HS-5 (cell line): ENCODE data around the gene KIAA1217.
A peak's percentile ranks its signal among the peaks of the same experiment; 100 is the strongest.
"Not testable (repeated sequence)": the region's sequence is repeated elsewhere in the genome, so short reads cannot be mapped to it uniquely, and the experiment has no call there.

ENCODE experiments used
- DNase-seq: peaks from one replicate; pipeline ENCODE4 v3.0.0-alpha.2; 2012; ENCODE audit warnings: low read depth

Gene KIAA1217

GRCh38 chr10:24465891-24466818 lies 257.2 kb downstream of the KIAA1217 start:
- DNase-seq: peak; percentile 65

- DNase-seq: no peak
These were observed 258.2 kb downstream of the KIAA1217 start for GRCh38 chr10:24467136-24467535.

- DNase-seq: no peak
These were observed 258.7 kb downstream of the KIAA1217 start for GRCh38 chr10:24467605-24468004.

- no peak for DNase-seq
These were observed 259.4 kb downstream of the KIAA1217 start for GRCh38 chr10:24468281-24468751.

GRCh38 chr10:24469993-24470392 lies 261.1 kb downstream of the KIAA1217 start:
- DNase-seq: no peak

GRCh38 chr10:24475598-24475997 lies 266.7 kb downstream of the KIAA1217 start:
- DNase-seq: no peak

- DNase-seq: no peak
These were observed 268.2 kb downstream of the KIAA1217 start for GRCh38 chr10:24476913-24477701.

- no peak for DNase-seq
These were observed 269.0 kb downstream of the KIAA1217 start for GRCh38 chr10:24477915-24478314.

- no peak for DNase-seq
These were observed 270.9 kb downstream of the KIAA1217 start for GRCh38 chr10:24479806-24480205.

GRCh38 chr10:24480447-24480846 lies 271.5 kb downstream of the KIAA1217 start:
- DNase-seq: no peak

- DNase-seq: no peak
These were observed 272.3 kb downstream of the KIAA1217 start for GRCh38 chr10:24481241-24481640.

- DNase-seq: not testable (repeated sequence)
These were observed 273.8 kb downstream of the KIAA1217 start for GRCh38 chr10:24482713-24483112.

- DNase-seq: no peak
These were observed 274.8 kb downstream of the KIAA1217 start for GRCh38 chr10:24483701-24484100.

GRCh38 chr10:24484771-24485170 lies 275.8 kb downstream of the KIAA1217 start:
- DNase-seq: no peak

GRCh38 chr10:24485304-24485703 lies 276.4 kb downstream of the KIAA1217 start:
- no peak for DNase-seq

GRCh38 chr10:24488631-24489030 lies 279.7 kb downstream of the KIAA1217 start:
- no peak for DNase-seq

GRCh38 chr10:24493165-24493564 lies 284.2 kb downstream of the KIAA1217 start:
- DNase-seq: no peak

GRCh38 chr10:24494236-24494635 lies 285.3 kb downstream of the KIAA1217 start:
- no peak for DNase-seq

GRCh38 chr10:24494777-24495176 lies 285.8 kb downstream of the KIAA1217 start:
- DNase-seq: no peak

- DNase-seq: no peak
These were observed 286.9 kb downstream of the KIAA1217 start for GRCh38 chr10:24495666-24496460.

GRCh38 chr10:24496906-24497305 lies 288.0 kb downstream of the KIAA1217 start:
- no peak for DNase-seq
